ENCODE results near the gene PIK3C2B. TPM values are rescaled to one million over a fixed set of nuclear protein-coding genes. Genes with fewer than 3 reads are reported as not detected.

Gene PIK3C2B
- total RNA-seq, 3 donors from 2014 or later (not counting 1 experiment from before 2014, with no cell fraction given) = 18.1 to 34.8 (median 29.5) TPM

DNA sequence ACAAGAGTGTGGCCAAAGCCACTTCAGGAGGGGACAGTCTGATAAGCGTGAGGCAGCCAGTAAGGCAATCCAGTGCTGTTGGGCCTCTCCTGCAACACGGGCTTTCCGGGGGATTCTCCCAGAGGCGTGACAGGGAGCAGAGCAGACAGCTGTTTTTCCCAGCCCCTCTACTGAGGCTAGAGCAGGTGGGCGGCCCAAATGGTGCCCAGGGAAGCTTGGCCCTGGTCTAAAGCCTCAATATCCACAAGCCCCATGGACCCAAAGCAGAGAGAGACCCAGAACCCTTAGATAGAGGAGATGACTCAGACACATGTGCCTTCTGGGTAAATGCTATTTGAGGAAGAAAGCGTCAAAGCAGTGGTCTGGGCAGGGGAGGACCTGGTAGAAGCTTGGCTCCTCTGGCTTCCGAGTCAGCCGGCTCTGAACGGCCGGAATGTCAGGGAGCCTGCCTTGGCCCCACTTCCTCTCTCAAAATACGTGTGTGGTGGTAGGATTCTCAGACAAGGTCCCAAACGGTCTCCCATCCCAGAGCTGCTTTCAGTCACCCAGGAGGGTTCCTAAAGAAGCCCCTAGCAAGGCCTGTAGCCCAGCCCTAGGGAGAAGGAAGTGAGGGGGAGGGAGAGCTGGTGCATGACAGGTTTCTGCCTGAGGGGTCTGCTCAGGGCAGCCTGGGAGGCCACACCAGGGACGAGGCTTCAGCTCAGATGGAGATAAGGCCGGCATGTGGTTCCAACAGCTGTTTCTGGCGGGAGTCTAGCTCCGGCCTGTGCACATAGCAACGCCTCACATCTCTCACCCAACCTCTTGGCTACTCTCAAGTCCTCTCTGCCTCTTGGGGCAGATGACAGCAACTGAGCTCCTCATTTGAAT, 28.8 kb downstream of the PIK3C2B start:
- 56% methylated on average over 16 of the region's 17 CpGs for WGBS (ENCODE audit: insufficient coverage)
- no peak for DNase-seq
- no peaks in the 10 kb centered on the region for H3K27me3 Mint-ChIP-seq (ENCODE audit: low read depth in 2 of 2)
- peaks cover 9% of the 10 kb centered on the region for H3K36me3 ChIP-seq (ENCODE audit: control insufficient read depth, insufficient read depth, low read length)
- no peaks in the 10 kb centered on the region for H3K36me3 Mint-ChIP-seq
- H3K27ac ChIP-seq (ENCODE audit: low read length) = no peak overlapping the region
- peaks cover 16% of the 10 kb centered on the region in 2 donors for H3K4me1 Mint-ChIP-seq
- H3K4me3 ChIP-seq (ENCODE audit: low read length) = no peak overlapping the region
- intact Hi-C loops (cut with micrococcal nuclease) = no loop called here
- H3K27ac Mint-ChIP-seq = no peak overlapping the region
- H3K27me3 ChIP-seq (ENCODE audit: control insufficient read depth, insufficient read depth, low read length) = no peaks in the 10 kb centered on the region
- TF ChIP-seq, protein P1, sequence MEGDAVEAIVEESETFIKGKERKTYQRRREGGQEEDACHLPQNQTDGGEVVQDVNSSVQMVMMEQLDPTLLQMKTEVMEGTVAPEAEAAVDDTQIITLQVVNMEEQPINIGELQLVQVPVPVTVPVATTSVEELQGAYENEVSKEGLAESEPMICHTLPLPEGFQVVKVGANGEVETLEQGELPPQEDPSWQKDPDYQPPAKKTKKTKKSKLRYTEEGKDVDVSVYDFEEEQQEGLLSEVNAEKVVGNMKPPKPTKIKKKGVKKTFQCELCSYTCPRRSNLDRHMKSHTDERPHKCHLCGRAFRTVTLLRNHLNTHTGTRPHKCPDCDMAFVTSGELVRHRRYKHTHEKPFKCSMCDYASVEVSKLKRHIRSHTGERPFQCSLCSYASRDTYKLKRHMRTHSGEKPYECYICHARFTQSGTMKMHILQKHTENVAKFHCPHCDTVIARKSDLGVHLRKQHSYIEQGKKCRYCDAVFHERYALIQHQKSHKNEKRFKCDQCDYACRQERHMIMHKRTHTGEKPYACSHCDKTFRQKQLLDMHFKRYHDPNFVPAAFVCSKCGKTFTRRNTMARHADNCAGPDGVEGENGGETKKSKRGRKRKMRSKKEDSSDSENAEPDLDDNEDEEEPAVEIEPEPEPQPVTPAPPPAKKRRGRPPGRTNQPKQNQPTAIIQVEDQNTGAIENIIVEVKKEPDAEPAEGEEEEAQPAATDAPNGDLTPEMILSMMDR (IDR thresholded peaks at IDR 0.05) = no peak
- no peaks in the 10 kb centered on the region for H3K9me3 Mint-ChIP-seq
- no peak overlapping the region for H3K4me3 Mint-ChIP-seq
- no peaks in the 10 kb centered on the region for H3K9me3 ChIP-seq (ENCODE audit: control insufficient read depth, insufficient read depth, low read length)
- ATAC-seq = peak in 1 of 3 donors; percentile 28
- peaks cover 47% of the 10 kb centered on the region for H3K4me1 ChIP-seq (ENCODE audit: control insufficient read depth, insufficient read depth, low read length)

- no peak for ATAC-seq
- H3K27ac ChIP-seq (ENCODE audit: low read length) = no peak overlapping the region
- Mint-ChIP-seq H3K27ac (no peak overlapping the region), H3K36me3 (no peaks in the 10 kb centered on the region), H3K27me3 (ENCODE audit: low read depth in 2 of 2) (no peaks in the 10 kb centered on the region), H3K4me1 (peaks cover 16 to 21% of the 10 kb centered on the region in 2 donors), H3K9me3 (no peaks in the 10 kb centered on the region), H3K4me3 (no peak overlapping the region)
- TF ChIP-seq, protein P1 (IDR thresholded peaks at IDR 0.05) = no peak
- H3K4me3 ChIP-seq (ENCODE audit: low read length) = no peak overlapping the region
- H3K27me3 ChIP-seq (ENCODE audit: control insufficient read depth, insufficient read depth, low read length) = no peaks in the 10 kb centered on the region
- intact Hi-C loops (cut with micrococcal nuclease) = no loop called here
- H3K9me3 ChIP-seq (ENCODE audit: control insufficient read depth, insufficient read depth, low read length) = no peaks in the 10 kb centered on the region
- DNase-seq = no peak
- H3K36me3 ChIP-seq (ENCODE audit: control insufficient read depth, insufficient read depth, low read length) = peaks cover 20% of the 10 kb centered on the region
- WGBS (ENCODE audit: insufficient coverage) = 91% methylated on average over 1 of the region's 1 CpG
- peaks cover 55% of the 10 kb centered on the region for H3K4me1 ChIP-seq (ENCODE audit: control insufficient read depth, insufficient read depth, low read length)
Measured at GRCh38 chr1:204464701-204465100, 29.9 kb downstream of the PIK3C2B start.

DNA sequence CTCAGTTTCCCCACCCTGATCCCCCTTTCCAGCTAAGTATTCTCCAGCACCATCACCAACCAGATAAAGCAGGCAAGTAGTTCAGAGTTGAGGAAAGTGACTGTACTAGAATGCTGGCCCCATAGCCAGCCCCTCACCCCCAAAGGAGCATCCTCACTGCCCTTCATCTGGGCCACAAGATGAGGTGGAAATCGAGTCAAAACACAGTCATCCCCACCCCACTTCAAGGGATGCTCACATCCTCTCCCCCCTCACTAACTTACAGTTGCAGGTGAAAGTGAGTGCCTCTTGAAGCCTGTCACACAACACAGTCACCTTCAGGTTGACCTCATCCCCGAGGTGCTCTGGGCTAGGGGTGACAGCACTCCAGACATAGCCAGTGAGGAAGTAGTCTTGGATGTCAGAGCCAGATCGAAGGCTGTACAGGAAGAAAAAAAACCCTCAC, 30.4 kb downstream of the PIK3C2B start:
- Histone ChIP-seq H3K36me3 (ENCODE audit: control insufficient read depth, insufficient read depth, low read length) (peaks cover 22% of the 10 kb centered on the region), H3K27ac (ENCODE audit: low read length) (no peak overlapping the region), H3K27me3 (ENCODE audit: control insufficient read depth, insufficient read depth, low read length) (no peaks in the 10 kb centered on the region), H3K9me3 (ENCODE audit: control insufficient read depth, insufficient read depth, low read length) (no peaks in the 10 kb centered on the region), H3K4me3 (ENCODE audit: low read length) (no peak overlapping the region), H3K4me1 (ENCODE audit: control insufficient read depth, insufficient read depth, low read length) (peaks cover 57% of the 10 kb centered on the region)
- intact Hi-C loops (cut with micrococcal nuclease) = no loop called here
- 13% methylated on average over 2 of the region's 3 CpGs for WGBS (ENCODE audit: insufficient coverage)
- TF ChIP-seq, protein P1 (IDR thresholded peaks at IDR 0.05) = no peak
- Mint-ChIP-seq H3K9me3 (no peaks in the 10 kb centered on the region), H3K4me3 (no peak overlapping the region), H3K27me3 (ENCODE audit: low read depth in 2 of 2) (no peaks in the 10 kb centered on the region), H3K36me3 (no peaks in the 10 kb centered on the region), H3K4me1 (peaks cover 16 to 21% of the 10 kb centered on the region in 2 donors), H3K27ac (no peak overlapping the region)
- DNase-seq (no peak), ATAC-seq (no peak)

Measured in natural killer cell (primary cell).